Mucosa of descending colon (tissue), 3 donors: Measurements from ENCODE around the gene WWC2. TPM values are rescaled to one million over a fixed set of nuclear protein-coding genes. Genes with fewer than 3 reads are reported as not detected.

Source experiments
- ATAC-seq: fragments of 200-7000 bp; cut with Tn5 transposase; one replicate; pipeline ENCODE4 v1.9.1; 2020; ENCODE audit warnings: mild to moderate bottlenecking, moderate library complexity
- DNase-seq, 3 donors: peaks; one replicate each; pipeline ENCODE4 v3.0.0-alpha.2; 2020
- H3K36me3 ChIP-seq: fragments of 200-600 bp; one replicate; pipeline ENCODE4 v1.8.0; 2021; ENCODE audit warnings: low read depth, mild to moderate bottlenecking
- H3K4me1 ChIP-seq: fragments of 200-600 bp; one replicate; pipeline ENCODE4 v1.8.0; 2021; ENCODE audit warnings: low read depth, mild to moderate bottlenecking
- H3K4me3 ChIP-seq: fragments of 200-600 bp; one replicate; pipeline ENCODE4 v1.8.0; 2021; ENCODE audit warnings: mild to moderate bottlenecking
- H3K9me3 ChIP-seq: fragments of 200-600 bp; one replicate; pipeline ENCODE4 v1.8.0; 2021; ENCODE audit warnings: mild to moderate bottlenecking
- CTCF ChIP-seq: fragments of 200-600 bp; IDR thresholded peaks from one replicate; pipeline ENCODE4 v1.8.0; 2022; ENCODE audit warnings: antibody characterized with exemption, mild to moderate bottlenecking
- intact Hi-C, 2 donors: fragments of 100-400 bp; cut with DNase I in 1 of 2; cut with micrococcal nuclease in 1 of 2; formaldehyde crosslinking; loops; one replicate each; pipeline versions ENCODE4 v1.11.0 to v1.11.1; 2022; cut with DNase I, micrococcal nuclease
- total RNA-seq, 3 donors: library from RNA; stranded (reverse); fragmentation: NEBNext Ultra II Directional in 2 of 3; extraction: Animal tissue kit (Norgen Biotek cat#: 25700) in 2 of 3; gene quantifications; one replicate each; pipeline versions ENCODE4 v1.2.1 to v1.2.4, GENCODE V29; 2021 to 2023
- donor health status: DM: no; HTN: no; CAD: no; lungs with moderate emphysema.
- donor health status: DM: no; HTN: no; CAD: no.
- donor health status: DM: no; HTN: yes; CAD: no.

WWC2 gene
- total RNA-seq, 3 donors from 2014 or later = 6.4 to 31.2 (median 7.7) TPM

- Histone ChIP-seq H3K9me3 (no peaks in the 10 kb centered on the region), H3K36me3 (no peaks in the 10 kb centered on the region), H3K4me3 (no peak overlapping the region), H3K4me1 (no peaks in the 10 kb centered on the region)
- TF ChIP-seq CTCF = no peak
- intact Hi-C loops = no loop called here
- no peak for DNase-seq
- no peak for ATAC-seq
These were observed 37.8 kb downstream of the WWC2 start for GRCh38 chr4:183136855-183137254.

GRCh38 chr4:183139058-183139750, 40.1 kb downstream of the WWC2 start:
- Histone ChIP-seq H3K4me1 (no peaks in the 10 kb centered on the region), H3K36me3 (no peaks in the 10 kb centered on the region), H3K9me3 (no peaks in the 10 kb centered on the region), H3K4me3 (no peak overlapping the region)
- intact Hi-C loops = no loop called here
- ATAC-seq (no peak), DNase-seq (no peak)
- no peak for TF ChIP-seq CTCF

- ATAC-seq (no peak), DNase-seq (no peak)
- H3K4me1 ChIP-seq = no peaks in the 10 kb centered on the region
- no peaks in the 10 kb centered on the region for H3K36me3 ChIP-seq
- H3K4me3 ChIP-seq = no peak overlapping the region
- no peaks in the 10 kb centered on the region for H3K9me3 ChIP-seq
- no peak for TF ChIP-seq CTCF
- intact Hi-C loops = no loop called here
These were observed 41.0 kb downstream of the WWC2 start for GRCh38 chr4:183139972-183140570.

GRCh38 chr4:183140911-183141320, 41.9 kb downstream of the WWC2 start:
- intact Hi-C loops = no loop called here
- no peaks in the 10 kb centered on the region for H3K36me3 ChIP-seq
- DNase-seq (no peak), ATAC-seq (no peak)
- no peaks in the 10 kb centered on the region for H3K4me1 ChIP-seq
- no peak overlapping the region for H3K4me3 ChIP-seq
- no peaks in the 10 kb centered on the region for H3K9me3 ChIP-seq
- TF ChIP-seq CTCF = no peak

- ATAC-seq (no peak), DNase-seq (no peak)
- Histone ChIP-seq H3K4me1 (no peaks in the 10 kb centered on the region), H3K4me3 (no peak overlapping the region), H3K36me3 (no peaks in the 10 kb centered on the region), H3K9me3 (no peaks in the 10 kb centered on the region)
- intact Hi-C loops = no loop called here
- TF ChIP-seq CTCF = no peak
These were observed 42.9 kb downstream of the WWC2 start for GRCh38 chr4:183141997-183142396.
